HepG2 (cell line): ENCODE results near the gene DHRS1. TPM values are rescaled to one million over a fixed set of nuclear protein-coding genes. Genes with fewer than 3 reads are reported as not detected.

Experiments used
- ATAC-seq: fragments of 200-7000 bp; cut with Tn5 transposase; 3 replicates; pipeline ENCODE4 v1.9.1; 2020; ENCODE audit warnings: mild to moderate bottlenecking, moderate library complexity
- BruUV-seq: library from RNA; stranded (reverse); fragments of 400-500 nt; replicated peaks from 2 replicates; lab custom pipeline; 2021; lab: Mats Ljungman, UMichigan
- CTCF ChIA-PET: fragments of 300-600 bp; formaldehyde crosslinking; extraction: SDS; loops from one replicate; lab custom pipeline; 2021; ENCODE audit warnings: low total read pairs, inconsistent platforms, low intra/inter-chr PET ratio; lab: Yijun Ruan, JAX
- POLR2A ChIA-PET: fragments of 350-600 bp; sonication (Branson Sonifier 250); formaldehyde crosslinking; loops from one replicate; lab custom pipeline; 2020; ENCODE audit warnings: antibody characterized with exemption, inconsistent platforms; lab: Yijun Ruan, JAX
- DNase-seq: peaks from one replicate; pipeline ENCODE4 v3.0.0-alpha.2; 2015; ENCODE audit warnings: low spot score
- FAIRE-seq: peaks from 3 replicates; lab custom pipeline; 2011; peaks lifted over from hg19 to GRCh38; lab: Jason Lieb, UNC
- H2AFZ ChIP-seq: one replicate; pipeline ENCODE4 v1.6.1; 2011; ENCODE audit warnings: low read length, inconsistent platforms
- H3K27ac ChIP-seq: fragments of 300-600 bp; 3 replicates; pipeline ENCODE4 v1.8.0; 2011; ENCODE audit warnings: mixed run types, mild to moderate bottlenecking, mixed read lengths, low read length, inconsistent platforms; ENCODE audit not compliant: insufficient read depth; ENCODE audit errors: extremely low read length
- H3K27me3 ChIP-seq, 2 experiments: fragments of 200-600 bp in 1 of 2; 2 replicates in 1 of 2; 3 replicates in 1 of 2; pipeline versions ENCODE4 v1.6.0 to v1.8.0; 2011; ENCODE audit warnings: low read length in 2 of 2, mild to moderate bottlenecking in 2 of 2, moderate library complexity in 2 of 2, inconsistent platforms in 1 of 2; ENCODE audit not compliant: insufficient read depth in 2 of 2, control insufficient read depth in 1 of 2
- H3K36me3 ChIP-seq, 2 experiments: fragments of 200-600 bp in 1 of 2; replicated peaks in 1 of 2; 2 replicates in 1 of 2; 3 replicates in 1 of 2; pipeline versions ENCODE4 v1.5.1 to v1.8.0; 2011; ENCODE audit warnings: low read length in 2 of 2, inconsistent platforms in 1 of 2; ENCODE audit not compliant: insufficient read depth in 2 of 2, control insufficient read depth in 1 of 2
- H3K4me1 ChIP-seq: 2 replicates; pipeline ENCODE4 v1.5.1; 2012; ENCODE audit warnings: low read length, inconsistent platforms; ENCODE audit not compliant: insufficient read depth
- H3K4me2 ChIP-seq: 2 replicates; pipeline ENCODE4 v1.6.0; 2011; ENCODE audit warnings: low read depth, low read length, inconsistent platforms
- H3K4me3 ChIP-seq, 3 experiments: fragments of 200-600 bp in 1 of 3; sonication (generic), shearing (Covaris generic) in 1 of 3; replicated peaks in 1 of 3; 2 replicates each; pipeline ENCODE4 v1.5.1; 2011 to 2016; ENCODE audit warnings: low read length in 3 of 3, inconsistent platforms in 2 of 3, low read depth in 2 of 3, mild to moderate bottlenecking in 2 of 3, control low read depth in 1 of 3, mixed read lengths in 1 of 3; ENCODE audit not compliant: insufficient read depth in 1 of 3
- H3K79me2 ChIP-seq: one replicate; pipeline ENCODE4 v1.6.1; 2011; ENCODE audit warnings: low read length, inconsistent platforms; ENCODE audit not compliant: insufficient read depth
- H3K9ac ChIP-seq: 2 replicates; pipeline ENCODE4 v1.6.0; 2011; ENCODE audit warnings: mild to moderate bottlenecking, low read depth, low read length, inconsistent platforms; ENCODE audit not compliant: insufficient read depth
- H3K9me3 ChIP-seq: 2 replicates; pipeline ENCODE4 v1.5.1; 2012; ENCODE audit warnings: mild to moderate bottlenecking, low read length
- H4K20me1 ChIP-seq: 2 replicates; pipeline ENCODE4 v1.6.0; 2011; ENCODE audit warnings: inconsistent platforms, mild to moderate bottlenecking, low read length, moderate library complexity; ENCODE audit not compliant: insufficient read depth
- ATRX ChIP-seq: sonication (generic); formaldehyde crosslinking; IDR thresholded peaks from 2 replicates; pipeline ENCODE4 v1.4.0; 2020; ENCODE audit warnings: missing genetic modification reagents, borderline replicate concordance
- MYC ChIP-seq: sonication (generic); formaldehyde crosslinking; IDR thresholded peaks from 2 replicates; pipeline ENCODE4 v1.9.0; 2021; ENCODE audit warnings: missing genetic modification reagents, borderline replicate concordance
- ZNF687 ChIP-seq: sonication (generic); formaldehyde crosslinking; IDR thresholded peaks from 2 replicates; pipeline ENCODE4 v1.5.1; 2020; ENCODE audit warnings: mild to moderate bottlenecking, missing genetic modification reagents, moderate library complexity
- WGBS: methylation state at CpG from one replicate; pipeline ENCODE4 v1.1.6; 2017; ENCODE audit warnings: low lambda C conversion rate; 5-methylcytosine and 5-hydroxymethylcytosine counted together
- in situ Hi-C: cut with HindIII; loops from 2 replicates; pipeline ENCODE4 v1.10.0; 2017; ENCODE audit warnings: low pct_unique_long_range_greater_than_20kb; ENCODE audit not compliant: extremely low pct_ligation_motif_present
- intact Hi-C: fragments of 100-400 bp; cut with micrococcal nuclease; formaldehyde crosslinking; loops from one replicate; pipeline ENCODE4 v1.10.0; 2022; ENCODE audit not compliant: unreplicated experiment
- polyA plus RNA-seq, 8 experiments: library from polyadenylated mRNA; depleted of rRNA in 3 of 8; stranded (reverse) in 7 of 8; unstranded in 1 of 8; fragments of >200 nt; fragmentation: Illumina TruSeq in 4 of 8; extraction: Trizol in 4 of 8; gene quantifications; 2 replicates each; pipeline versions ENCODE4 v1.2.1 to v1.2.3, GENCODE V29; 2011 to 2016; ENCODE audit warnings: low read depth in 4 of 8, missing spikeins in 1 of 8, mixed read lengths in 1 of 8; ENCODE audit not compliant: insufficient read depth in 1 of 8
- total RNA-seq, 5 experiments: library from RNA; depleted of rRNA; stranded (reverse); fragments of >200 nt; fragmentation: Illumina TruSeq; extraction: Trizol; gene quantifications; 2 replicates each; pipeline ENCODE4 v1.2.3, GENCODE V29; 2016; ENCODE audit warnings: low read depth in 1 of 5

The DHRS1 gene
- total and polyA plus RNA-seq, 2 of the 13 experiments (the other 11 are each of a cell fraction or from before 2014, with no cell fraction given): 49.8 to 60.8 TPM

DNA sequence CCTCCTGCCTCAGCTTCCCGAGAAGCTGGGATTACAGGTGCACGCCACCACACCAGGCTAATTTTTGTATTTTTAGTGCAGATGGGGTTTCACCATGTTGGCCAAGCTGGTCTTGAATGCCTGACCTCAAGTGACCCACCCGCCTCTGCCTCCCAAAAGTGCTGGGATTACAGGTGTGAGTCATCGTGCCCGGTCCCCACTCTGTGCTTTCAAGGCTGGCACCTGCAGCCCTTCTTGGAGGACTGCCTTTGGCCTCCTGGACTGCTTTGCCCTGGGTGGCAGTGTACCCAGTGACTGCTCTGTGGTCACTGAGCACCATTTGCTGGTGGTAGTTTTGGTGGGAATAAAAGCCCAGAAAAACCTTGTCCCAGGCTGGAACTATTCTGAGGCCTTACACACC, 12.6 kb downstream of the DHRS1 start:
- DNase-seq (no peak), ATAC-seq (no peak), FAIRE-seq (no peak)
- Histone ChIP-seq H3K4me1 (peaks cover 9% of the 10 kb centered on the region), H3K79me2 (no peaks in the 10 kb centered on the region), H2AFZ (no peak overlapping the region), H3K4me2 (no peak overlapping the region), H3K36me3 (peaks cover 26 to 28% of the 10 kb centered on the region in 2 experiments), H3K9me3 (no peaks in the 10 kb centered on the region), H4K20me1 (no peaks in the 10 kb centered on the region), H3K9ac (no peak overlapping the region), H3K27me3 (no peaks in the 10 kb centered on the region), H3K27ac (no peak overlapping the region), H3K4me3 (no peak overlapping the region)
- intact Hi-C loops: no loop called here
- POLR2A ChIA-PET: interaction anchor here (0.7 to 1.7 kb wide), 4 partner anchors 14 to 44 kb away, joined by 3 to 11 read pairs (median 5); partner anchors contain the start of genes CIDEB, RABGGTA and TINF2
- CTCF ChIA-PET: no interaction called here
- in situ Hi-C loops: no loop called here
- 95% methylated on average over 5 of the region's 5 CpGs for WGBS
- BruUV-seq: no TSS peak
- peak; percentile 20; the same call in 1 of the 2 replicates for TF ChIP-seq ZNF687 (CRISPR knock-in tag)
- no peak for TF ChIP-seq ATRX (CRISPR knock-in tag)
- TF ChIP-seq MYC (CRISPR knock-in tag): 0 out of 2 replicates have a peak, but pooled peaks have one; percentile 9
